HUES48 (cell line): ENCODE data around the gene RECK.

ENCODE experiments used
- H3K27ac ChIP-seq: one replicate; pipeline ENCODE4 v1.7.0; 2013; ENCODE audit warnings: low read depth, low read length, inconsistent platforms
- H3K27me3 ChIP-seq: 2 replicates; pipeline ENCODE4 v1.6.1; 2013; ENCODE audit warnings: mild to moderate bottlenecking, low read length; ENCODE audit not compliant: control insufficient read depth, insufficient read depth
- H3K36me3 ChIP-seq: 2 replicates; pipeline ENCODE4 v1.6.1; 2013; ENCODE audit warnings: low read length; ENCODE audit not compliant: control insufficient read depth, insufficient read depth
- H3K4me1 ChIP-seq: 2 replicates; pipeline ENCODE4 v1.6.1; 2013; ENCODE audit warnings: mild to moderate bottlenecking, low read length; ENCODE audit not compliant: control insufficient read depth, insufficient read depth
- H3K4me3 ChIP-seq: 2 replicates; pipeline ENCODE4 v1.5.1; 2013; ENCODE audit warnings: mild to moderate bottlenecking, low read depth, low read length
- H3K9ac ChIP-seq: 2 replicates; pipeline ENCODE4 v1.6.1; 2013; ENCODE audit warnings: mild to moderate bottlenecking, low read depth, low read length, moderate library complexity
- H3K9me3 ChIP-seq: 2 replicates; pipeline ENCODE4 v1.6.1; 2013; ENCODE audit warnings: low read length; ENCODE audit not compliant: control insufficient read depth, insufficient read depth

Gene RECK

DNA sequence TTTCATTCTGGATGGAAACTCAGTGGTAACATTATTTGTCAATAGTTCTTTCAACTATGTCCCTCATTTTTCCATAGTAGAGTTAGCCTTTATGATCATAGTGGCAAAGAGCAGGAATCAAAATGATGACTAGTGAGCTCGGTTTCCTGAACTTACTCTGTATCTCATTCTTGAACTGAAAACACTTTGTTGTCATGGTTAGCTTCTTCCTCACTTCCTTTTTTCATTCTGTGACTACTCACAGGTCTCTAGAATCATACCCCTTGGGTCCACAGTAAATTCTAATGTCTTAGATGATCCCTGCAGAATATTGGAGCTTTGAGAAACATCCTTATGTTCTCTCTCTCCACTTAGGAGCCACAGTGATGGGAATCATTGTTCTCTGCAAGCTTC is 29.4 kb upstream of the RECK start:
- Histone ChIP-seq H3K27me3 (peaks cover 19% of the 10 kb centered on the region), H3K9ac (no peak overlapping the region), H3K4me3 (no peak overlapping the region), H3K27ac (no peak overlapping the region), H3K9me3 (peaks cover 4% of the 10 kb centered on the region; the same call in 1 of the 2 replicates), H3K4me1 (no peaks in the 10 kb centered on the region), H3K36me3 (no peaks in the 10 kb centered on the region)

DNA sequence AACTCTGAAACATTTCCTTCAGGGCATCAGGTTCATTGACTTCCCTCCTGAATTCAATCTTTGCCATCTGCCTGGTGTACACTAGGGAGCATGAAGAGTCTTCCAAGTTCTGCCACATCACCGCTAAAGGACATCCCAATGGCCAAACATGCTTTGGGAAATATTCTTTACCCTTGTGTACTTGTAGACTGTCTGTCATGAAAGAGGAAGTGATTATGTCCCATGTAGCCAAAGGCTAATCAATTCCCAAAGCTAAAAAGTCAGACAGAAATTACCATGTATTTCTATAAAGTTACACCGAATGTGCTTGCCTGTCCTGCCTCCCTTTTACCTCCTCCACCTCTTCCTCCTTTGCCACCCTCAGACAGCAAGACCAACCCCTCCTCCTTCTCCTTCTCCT is 28.9 kb upstream of the RECK start:
- Histone ChIP-seq H3K4me3 (no peak overlapping the region), H3K4me1 (no peaks in the 10 kb centered on the region), H3K27me3 (peaks cover 19% of the 10 kb centered on the region), H3K27ac (no peak overlapping the region), H3K9ac (no peak overlapping the region), H3K36me3 (no peaks in the 10 kb centered on the region), H3K9me3 (peaks cover 4% of the 10 kb centered on the region; the same call in 1 of the 2 replicates)

DNA sequence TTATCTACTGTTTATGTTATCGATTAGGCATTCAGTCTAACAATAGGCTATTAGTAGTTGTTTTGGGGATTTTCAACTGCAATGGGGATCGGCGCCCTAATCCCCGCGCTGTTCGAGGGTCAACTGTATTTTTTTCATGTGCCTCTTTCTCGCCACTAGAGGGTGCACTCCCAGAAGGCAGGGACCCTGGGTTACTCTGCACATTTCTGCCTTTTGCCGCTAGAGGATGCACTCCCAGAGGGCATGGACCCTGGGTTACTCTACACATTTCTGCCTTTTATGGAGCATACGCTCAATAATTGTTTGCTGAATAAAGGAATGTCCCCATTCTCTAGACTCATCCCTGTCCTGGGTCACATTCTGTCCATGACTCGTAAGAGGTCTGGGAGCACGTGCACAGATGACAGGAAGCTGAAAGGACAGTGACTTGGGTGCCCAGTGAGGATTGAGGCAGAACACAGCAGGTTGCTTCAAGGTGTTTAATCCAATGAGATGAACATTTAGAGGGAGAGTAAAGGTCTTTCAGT is 27.9 kb upstream of the RECK start:
- no peaks in the 10 kb centered on the region for H3K4me1 ChIP-seq
- H3K9ac ChIP-seq = no peak overlapping the region
- no peaks in the 10 kb centered on the region for H3K36me3 ChIP-seq
- H3K9me3 ChIP-seq = peaks cover 4% of the 10 kb centered on the region; the same call in 1 of the 2 replicates
- no peak overlapping the region for H3K27ac ChIP-seq
- H3K4me3 ChIP-seq = no peak overlapping the region
- peaks cover 19% of the 10 kb centered on the region for H3K27me3 ChIP-seq

DNA sequence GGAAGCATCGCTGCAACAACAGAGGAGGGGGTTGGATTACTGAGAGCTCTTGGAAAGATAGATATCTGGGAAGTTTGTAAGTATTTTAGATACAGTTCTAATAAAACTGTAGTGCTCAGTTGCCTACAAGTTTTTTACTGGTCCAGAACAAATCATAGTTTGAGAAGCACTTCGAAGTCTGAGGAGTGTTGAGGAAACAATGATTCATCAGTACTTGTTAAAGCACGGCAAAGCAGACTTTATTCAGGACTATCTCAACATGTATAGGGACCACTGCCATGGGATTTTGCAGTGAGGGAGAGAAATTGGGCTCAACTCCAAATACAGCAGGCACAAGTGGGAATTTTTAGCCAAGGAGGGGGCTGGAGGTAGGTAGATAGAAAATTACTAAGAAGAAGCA is 25.3 kb upstream of the RECK start:
- Histone ChIP-seq H3K9me3 (no peaks in the 10 kb centered on the region), H3K4me3 (no peak overlapping the region), H3K27ac (no peak overlapping the region), H3K9ac (no peak overlapping the region), H3K4me1 (no peaks in the 10 kb centered on the region), H3K36me3 (no peaks in the 10 kb centered on the region), H3K27me3 (peaks cover 9% of the 10 kb centered on the region)

GRCh38 chr9:36017278-36017677 is 19.4 kb upstream of the RECK start:
- Histone ChIP-seq H3K4me3 (no peak overlapping the region), H3K36me3 (no peaks in the 10 kb centered on the region), H3K9ac (no peak overlapping the region), H3K27me3 (no peaks in the 10 kb centered on the region; the same call in 1 of the 2 replicates), H3K4me1 (no peaks in the 10 kb centered on the region), H3K9me3 (no peaks in the 10 kb centered on the region), H3K27ac (no peak overlapping the region)

GRCh38 chr9:36018129-36018528 is 18.6 kb upstream of the RECK start:
- H3K27me3 ChIP-seq = no peaks in the 10 kb centered on the region
- H3K9me3 ChIP-seq = no peaks in the 10 kb centered on the region
- no peaks in the 10 kb centered on the region for H3K36me3 ChIP-seq
- H3K9ac ChIP-seq = no peak overlapping the region
- H3K4me1 ChIP-seq = no peaks in the 10 kb centered on the region
- no peak overlapping the region for H3K4me3 ChIP-seq
- H3K27ac ChIP-seq = no peak overlapping the region

DNA sequence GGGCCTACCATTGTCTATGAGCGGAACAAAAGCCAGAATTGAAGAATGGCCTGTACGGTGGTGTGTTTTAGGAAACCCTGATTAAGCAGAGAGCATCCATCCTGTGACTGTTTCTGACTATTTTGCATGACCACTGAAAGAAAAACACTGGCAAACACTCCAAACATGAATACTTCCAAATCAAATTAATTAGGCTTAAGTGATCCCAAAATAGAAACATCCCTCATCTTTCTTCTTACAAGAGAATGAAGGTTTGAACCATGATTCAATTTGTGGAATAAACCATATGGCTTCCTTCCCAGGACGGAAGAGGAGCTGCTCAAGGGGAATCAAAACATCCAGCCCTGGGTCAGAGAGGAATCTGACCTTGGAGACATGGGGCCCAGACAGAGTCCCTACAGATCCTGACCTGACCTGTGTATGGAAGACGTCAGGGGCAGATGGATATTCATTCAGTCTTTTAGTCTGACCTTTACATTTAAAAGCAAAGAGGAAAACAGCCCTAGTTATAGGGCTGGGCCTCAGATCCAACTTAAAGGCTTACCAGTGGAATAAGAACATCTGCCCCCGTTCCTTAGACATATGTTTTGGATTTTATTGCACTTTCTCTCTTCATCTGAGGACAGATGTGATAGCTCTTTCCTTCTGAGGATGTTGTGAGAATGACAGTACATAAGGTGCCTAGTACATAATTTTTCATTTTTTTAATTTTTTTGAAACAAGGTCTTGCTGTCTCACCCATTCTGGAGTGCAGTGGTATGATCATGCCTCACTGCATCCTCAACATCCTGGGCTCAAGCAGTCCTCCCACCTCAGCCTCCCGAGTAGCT is 17.6 kb upstream of the RECK start:
- no peak overlapping the region for H3K4me3 ChIP-seq
- no peak overlapping the region for H3K27ac ChIP-seq

GRCh38 chr9:36021968-36022367 is 14.7 kb upstream of the RECK start:
- H3K4me3 ChIP-seq = no peak overlapping the region
- no peaks in the 10 kb centered on the region for H3K4me1 ChIP-seq
- no peak overlapping the region for H3K9ac ChIP-seq
- no peaks in the 10 kb centered on the region for H3K36me3 ChIP-seq
- no peaks in the 10 kb centered on the region for H3K9me3 ChIP-seq
- H3K27me3 ChIP-seq = no peaks in the 10 kb centered on the region
- H3K27ac ChIP-seq = no peak overlapping the region

More for the DNA sequence above, 17.6 kb upstream of the RECK start:
- H3K9me3 ChIP-seq = no peaks in the 10 kb centered on the region
- H3K9ac ChIP-seq = no peak overlapping the region
- no peaks in the 10 kb centered on the region for H3K27me3 ChIP-seq
- H3K4me1 ChIP-seq = no peaks in the 10 kb centered on the region
- H3K36me3 ChIP-seq = no peaks in the 10 kb centered on the region

DNA sequence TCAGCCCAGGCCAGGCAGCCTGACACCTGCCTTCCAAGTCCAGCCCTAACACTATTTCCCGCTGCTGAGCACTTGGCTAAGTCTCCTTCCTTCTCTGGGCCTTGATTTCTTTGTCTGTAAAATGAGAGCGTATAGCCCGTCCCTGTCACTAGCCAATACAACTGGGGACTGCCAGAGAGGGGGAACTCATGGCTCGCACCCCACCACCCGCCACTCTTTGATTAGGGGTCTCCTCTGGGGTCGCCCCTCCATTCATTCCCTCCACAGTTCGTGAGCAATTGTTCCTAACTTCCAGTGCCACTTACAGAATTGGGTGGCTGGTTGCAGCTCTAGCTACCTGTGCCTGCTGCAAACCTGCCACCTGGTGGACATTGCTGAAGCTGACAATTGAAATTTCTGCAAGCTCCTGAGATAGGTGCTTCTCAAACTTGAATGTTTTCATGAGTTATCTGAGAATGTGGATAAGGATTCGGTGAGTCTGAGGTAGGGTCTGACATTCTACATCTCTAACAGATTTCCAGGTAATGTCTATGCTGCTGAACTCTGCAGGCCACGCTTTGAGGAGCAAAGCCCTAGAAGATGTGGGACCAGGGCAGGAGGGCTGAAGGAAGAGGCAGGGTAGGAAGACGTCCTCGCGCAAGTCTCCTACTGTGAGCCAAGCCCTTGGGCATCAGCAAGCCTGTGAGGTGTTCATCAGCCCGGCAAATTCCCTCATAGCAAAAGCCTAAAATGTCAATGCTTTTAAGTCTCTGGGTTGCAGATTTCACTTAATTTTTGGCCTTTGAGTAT is 13.3 kb upstream of the RECK start:
- Histone ChIP-seq H3K27ac (no peak overlapping the region), H3K4me3 (no peak overlapping the region), H3K9me3 (no peaks in the 10 kb centered on the region), H3K4me1 (no peaks in the 10 kb centered on the region), H3K36me3 (no peaks in the 10 kb centered on the region), H3K27me3 (no peaks in the 10 kb centered on the region), H3K9ac (no peak overlapping the region)

GRCh38 chr9:36025746-36026145 is 11.0 kb upstream of the RECK start:
- Histone ChIP-seq H3K4me3 (no peak overlapping the region), H3K9ac (no peak overlapping the region), H3K36me3 (no peaks in the 10 kb centered on the region), H3K9me3 (no peaks in the 10 kb centered on the region), H3K27ac (no peak overlapping the region), H3K27me3 (no peaks in the 10 kb centered on the region), H3K4me1 (no peaks in the 10 kb centered on the region)

DNA sequence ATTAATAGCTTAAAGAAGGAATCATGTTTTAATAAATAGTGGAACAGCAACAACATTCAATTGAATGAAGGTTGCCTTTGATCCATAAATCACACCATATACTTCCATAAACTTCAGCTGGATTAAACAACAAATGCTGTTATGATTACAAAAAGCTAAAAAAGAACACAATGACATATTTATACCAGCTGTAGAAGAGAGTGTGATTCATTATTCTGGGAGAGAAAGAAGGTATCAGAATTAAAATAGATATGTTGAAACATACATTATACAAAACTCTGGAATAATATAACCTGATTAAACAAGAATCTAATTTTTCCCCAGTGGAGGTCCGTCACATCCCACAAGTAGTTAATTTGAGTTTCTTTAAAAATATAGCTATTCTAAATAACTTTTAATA is 7.5 kb upstream of the RECK start:
- Histone ChIP-seq H3K4me1 (no peaks in the 10 kb centered on the region), H3K4me3 (no peak overlapping the region), H3K27ac (no peak overlapping the region), H3K36me3 (no peaks in the 10 kb centered on the region), H3K9me3 (no peaks in the 10 kb centered on the region), H3K27me3 (no peaks in the 10 kb centered on the region), H3K9ac (no peak overlapping the region)
